SK-N-SH treated with all-trans-retinoic acid at 6 μM for 48 hours (cell line): ENCODE measurements around the gene NSUN2.

Experiments used
- ATAC-seq: fragments of 200-7000 bp; cut with Tn5 transposase; 3 replicates; pipeline ENCODE4 v1.9.1; 2020; ENCODE audit warnings: mild to moderate bottlenecking, moderate library complexity
- ARNTL ChIP-seq: fragments of 450-650 bp; formaldehyde crosslinking; IDR thresholded peaks from 2 replicates; pipeline ENCODE4 v1.5.0; 2020; ENCODE audit warnings: low read depth, mild to moderate bottlenecking, moderate library complexity, borderline replicate concordance
- BACH2 ChIP-seq: fragments of 250-450 bp; sonication (Bioruptor Pico); IDR thresholded peaks from 2 replicates; pipeline ENCODE4 v1.9.0; 2021; ENCODE audit warnings: mild to moderate bottlenecking, borderline replicate concordance
- CREB5 ChIP-seq: fragments of 250-450 bp; sonication (Bioruptor Pico); IDR thresholded peaks from 2 replicates; pipeline ENCODE4 v1.5.1; 2020; ENCODE audit warnings: low read depth, mild to moderate bottlenecking, moderate library complexity
- CSDC2 ChIP-seq: fragments of 250-450 bp; sonication (Bioruptor Pico); IDR thresholded peaks from 2 replicates; pipeline ENCODE4 v1.5.0; 2020; ENCODE audit warnings: mild to moderate bottlenecking, moderate library complexity
- CSRNP3 ChIP-seq: fragments of 250-450 bp; sonication (Bioruptor Pico); IDR thresholded peaks from 2 replicates; pipeline ENCODE4 v1.5.1; 2021; ENCODE audit warnings: mild to moderate bottlenecking, moderate library complexity
- ESRRG ChIP-seq: fragments of 250-450 bp; sonication (Bioruptor Pico); IDR thresholded peaks from 2 replicates; pipeline ENCODE4 v1.6.1; 2021; ENCODE audit warnings: mild to moderate bottlenecking
- GLIS3 ChIP-seq: fragments of 250-450 bp; sonication (Bioruptor Pico); IDR thresholded peaks from 2 replicates; pipeline ENCODE4 v1.5.0; 2020; ENCODE audit warnings: mild to moderate bottlenecking, moderate library complexity
- ISL1 ChIP-seq: fragments of 250-450 bp; sonication (Bioruptor Pico); IDR thresholded peaks from 2 replicates; pipeline ENCODE4 v2.1.2; 2022; ENCODE audit warnings: mild to moderate bottlenecking, moderate library complexity
- OSR1 ChIP-seq: fragments of 250-450 bp; sonication (Bioruptor Pico); IDR thresholded peaks from 2 replicates; pipeline ENCODE4 v1.8.0; 2022; ENCODE audit warnings: moderate library complexity, mild to moderate bottlenecking, inconsistent platforms
- PATZ1 ChIP-seq: fragments of 250-450 bp; sonication (Bioruptor Pico); IDR thresholded peaks from 2 replicates; pipeline ENCODE4 v1.8.0; 2020; ENCODE audit warnings: mild to moderate bottlenecking, moderate library complexity, borderline replicate concordance
- POU6F1 ChIP-seq: fragments of 250-450 bp; sonication (Bioruptor Pico); IDR thresholded peaks from 2 replicates; pipeline ENCODE4 v1.8.0; 2021; ENCODE audit warnings: low read depth, mild to moderate bottlenecking, moderate library complexity, borderline replicate concordance
- PPARA ChIP-seq: fragments of 250-450 bp; sonication (Bioruptor Pico); IDR thresholded peaks from 2 replicates; pipeline ENCODE4 v1.5.0; 2020; ENCODE audit warnings: mild to moderate bottlenecking, borderline replicate concordance
- RARB ChIP-seq: fragments of 250-450 bp; sonication (Bioruptor Pico); IDR thresholded peaks from 2 replicates; pipeline ENCODE4 v1.8.0; 2021; ENCODE audit warnings: mild to moderate bottlenecking, moderate library complexity
- SNAI2 ChIP-seq: fragments of 250-450 bp; sonication (Bioruptor Pico); IDR thresholded peaks from 2 replicates; pipeline ENCODE4 v1.5.0; 2020; ENCODE audit warnings: mild to moderate bottlenecking, moderate library complexity
- TOX ChIP-seq: fragments of 250-450 bp; sonication (Bioruptor Pico); IDR thresholded peaks from 2 replicates; pipeline ENCODE4 v1.8.0; 2021; ENCODE audit warnings: mild to moderate bottlenecking, moderate library complexity, borderline replicate concordance
- TSHZ2 ChIP-seq: fragments of 250-450 bp; sonication (Bioruptor Pico); IDR thresholded peaks from 2 replicates; pipeline ENCODE4 v1.5.0; 2020; ENCODE audit warnings: mild to moderate bottlenecking, moderate library complexity
- ZC3H10 ChIP-seq: fragments of 250-450 bp; sonication (Bioruptor Pico); IDR thresholded peaks from 2 replicates; pipeline ENCODE4 v1.5.1; 2021; ENCODE audit warnings: mild to moderate bottlenecking, moderate library complexity
- ZFP3 ChIP-seq: fragments of 250-450 bp; sonication (Bioruptor Pico); IDR thresholded peaks from 2 replicates; pipeline ENCODE4 v1.5.0; 2020; ENCODE audit warnings: mild to moderate bottlenecking, moderate library complexity
- ZFP30 ChIP-seq: fragments of 450-650 bp; formaldehyde crosslinking; IDR thresholded peaks from 2 replicates; pipeline ENCODE4 v1.5.0; 2022; ENCODE audit warnings: mild to moderate bottlenecking, moderate library complexity
- ZNF565 ChIP-seq: fragments of 450-650 bp; formaldehyde crosslinking; conservative IDR thresholded peaks from 2 replicates; pipeline ENCODE4 v1.5.0; 2020; ENCODE audit warnings: low read depth, mild to moderate bottlenecking, moderate library complexity
- ZNF70 ChIP-seq: fragments of 450-650 bp; formaldehyde crosslinking; IDR thresholded peaks from 2 replicates; pipeline ENCODE4 v1.5.0; 2020; ENCODE audit warnings: mild to moderate bottlenecking, moderate library complexity
- ZNF8 ChIP-seq: fragments of 450-650 bp; formaldehyde crosslinking; IDR thresholded peaks from 2 replicates; pipeline ENCODE4 v1.5.0; 2020; ENCODE audit warnings: mild to moderate bottlenecking, moderate library complexity

The NSUN2 gene

GRCh38 chr5:6676702-6677101 is 43.9 kb upstream of the NSUN2 start:
- TF ChIP-seq TOX (CRISPR knock-in tag) (no peak), POU6F1 (no peak), ZNF565 (no peak), ISL1 (CRISPR knock-in tag) (no peak), ZFP30 (CRISPR knock-in tag) (no peak), OSR1 (CRISPR knock-in tag) (no peak), ESRRG (no peak), ZNF70 (CRISPR knock-in tag) (no peak), CSDC2 (CRISPR knock-in tag) (no peak), CREB5 (CRISPR knock-in tag) (no peak), ZC3H10 (CRISPR knock-in tag) (no peak), RARB (no peak)
- no peak for ATAC-seq

- TF ChIP-seq CREB5 (CRISPR knock-in tag) = no peak
- TF ChIP-seq OSR1 (CRISPR knock-in tag) = no peak
- TF ChIP-seq ZNF8 (CRISPR knock-in tag) = no peak
- TF ChIP-seq BACH2 (CRISPR knock-in tag) = no peak
- TF ChIP-seq PATZ1 (CRISPR knock-in tag) = no peak
- TF ChIP-seq TOX (CRISPR knock-in tag) = no peak
- TF ChIP-seq ZNF70 (CRISPR knock-in tag) = no peak
- no peak for TF ChIP-seq ZFP3 (CRISPR knock-in tag)
- no peak for TF ChIP-seq ZNF565
- no peak for TF ChIP-seq ARNTL (CRISPR knock-in tag)
- TF ChIP-seq ZC3H10 (CRISPR knock-in tag) = no peak
- TF ChIP-seq PPARA (CRISPR knock-in tag) = no peak
- no peak for TF ChIP-seq ESRRG
- TF ChIP-seq GLIS3 (CRISPR knock-in tag) = no peak
- no peak for TF ChIP-seq ISL1 (CRISPR knock-in tag)
- TF ChIP-seq CSRNP3 (CRISPR knock-in tag) = no peak
- TF ChIP-seq RARB = no peak
- no peak for TF ChIP-seq SNAI2
- no peak for TF ChIP-seq CSDC2 (CRISPR knock-in tag)
- TF ChIP-seq TSHZ2 (CRISPR knock-in tag) = no peak
- TF ChIP-seq, all 23 proteins: peak for 0
- no peak for ATAC-seq
These were observed 43.1 kb upstream of the NSUN2 start for GRCh38 chr5:6675784-6676491.
